Neural cell (in vitro differentiated cells): ENCODE data around the gene STEAP1B. TPM values are rescaled to one million over a fixed set of nuclear protein-coding genes. Genes with fewer than 3 reads are reported as not detected.

Source experiments
- H2AFZ ChIP-seq: fragments of 200-600, 300-800 bp; sonication (generic), shearing (Covaris generic); 2 replicates; pipeline ENCODE4 v1.6.0; 2014; ENCODE audit warnings: low read depth, mild to moderate bottlenecking, antibody characterized with exemption, low read length, moderate library complexity
- H3F3A ChIP-seq: fragments of 200-600 bp; shearing (Covaris generic); 2 replicates; pipeline ENCODE4 v1.6.1; 2016; ENCODE audit warnings: mild to moderate bottlenecking, moderate library complexity, mixed read lengths, antibody characterized with exemption, low read length; ENCODE audit not compliant: insufficient read depth, poor library complexity, severe bottlenecking
- H3K27ac ChIP-seq: fragments of 200-600, 300-800 bp; sonication (generic), shearing (Covaris generic); 2 replicates; pipeline ENCODE4 v1.5.1; 2014; ENCODE audit warnings: mild to moderate bottlenecking, low read length, moderate library complexity
- H3K27me3 ChIP-seq: fragments of 300-800, 200-600 bp; sonication (generic), shearing (Covaris generic); 2 replicates; pipeline ENCODE4 v1.6.0; 2014; ENCODE audit warnings: mild to moderate bottlenecking, low read depth, low read length, moderate library complexity; ENCODE audit not compliant: insufficient read depth
- H3K36me3 ChIP-seq: fragments of 300-800, 200-600 bp; sonication (generic), shearing (Covaris generic); 2 replicates; pipeline ENCODE4 v1.5.1; 2014; ENCODE audit warnings: mild to moderate bottlenecking, antibody characterized with exemption, low read length, moderate library complexity; ENCODE audit not compliant: insufficient read depth
- H3K4me2 ChIP-seq: fragments of 300-800, 200-600 bp; sonication (generic), shearing (Covaris generic); 2 replicates; pipeline ENCODE4 v1.6.0; 2014; ENCODE audit warnings: mild to moderate bottlenecking, low read length
- H3K4me3 ChIP-seq: fragments of 300-800, 200-600 bp; sonication (generic), shearing (Covaris generic); 2 replicates; pipeline ENCODE4 v1.5.1; 2014; ENCODE audit warnings: mild to moderate bottlenecking, low read length, moderate library complexity
- H3K79me2 ChIP-seq: fragments of 200-600 bp; shearing (Covaris generic); replicated peaks from 2 replicates; pipeline ENCODE4 v1.6.0; 2014; ENCODE audit warnings: mild to moderate bottlenecking, low read length, moderate library complexity; ENCODE audit not compliant: insufficient read depth
- H3K9ac ChIP-seq: fragments of 300-800, 200-600 bp; sonication (generic), shearing (Covaris generic); 2 replicates; pipeline ENCODE4 v1.6.1; 2016; ENCODE audit warnings: mild to moderate bottlenecking, low read length, mixed read lengths
- H3K9me2 ChIP-seq: fragments of 200-600 bp; shearing (Covaris generic); 2 replicates; pipeline ENCODE4 v1.6.1; 2016; ENCODE audit warnings: mild to moderate bottlenecking, low read length, mixed read lengths; ENCODE audit not compliant: insufficient read depth
- H3K9me3 ChIP-seq: fragments of 200-600, 300-800 bp; sonication (generic), shearing (Covaris generic); 2 replicates; pipeline ENCODE4 v1.6.1; 2016; ENCODE audit warnings: mild to moderate bottlenecking, mixed run types, low read length, moderate library complexity, mixed read lengths
- H4K20me1 ChIP-seq: fragments of 200-600 bp; shearing (Covaris generic); 2 replicates; pipeline ENCODE4 v1.6.1; 2016; ENCODE audit warnings: mild to moderate bottlenecking, mixed run types; ENCODE audit not compliant: insufficient read depth
- CTCF ChIP-seq: fragments of 450-650 bp; IDR thresholded peaks from 2 replicates; pipeline ENCODE4 v1.5.1; 2014; ENCODE audit warnings: antibody characterized with exemption, mild to moderate bottlenecking, moderate library complexity; ENCODE audit not compliant: poor library complexity, severe bottlenecking
- EP300 ChIP-seq: fragments of 450-650 bp; conservative IDR thresholded peaks from 2 replicates; pipeline ENCODE4 v1.6.1; 2014; ENCODE audit warnings: antibody characterized with exemption, mild to moderate bottlenecking, moderate library complexity; ENCODE audit not compliant: poor library complexity, severe bottlenecking
- EZH2 ChIP-seq: fragments of 200-600, 300-800 bp; shearing (Covaris generic), sonication (generic); IDR thresholded peaks from 2 replicates; pipeline ENCODE4 v1.6.1; 2014; ENCODE audit warnings: antibody characterized with exemption, low read length, borderline replicate concordance, mild to moderate bottlenecking; ENCODE audit not compliant: insufficient read depth, poor library complexity, severe bottlenecking
- MXI1 ChIP-seq: fragments of 450-650 bp; conservative IDR thresholded peaks from 2 replicates; pipeline ENCODE4 v1.6.1; 2014; ENCODE audit warnings: antibody characterized with exemption, mild to moderate bottlenecking; ENCODE audit not compliant: poor library complexity, severe bottlenecking
- POLR2AphosphoS5 ChIP-seq: IDR thresholded peaks from 2 replicates; pipeline ENCODE4 v1.6.1; 2012
- RAD21 ChIP-seq: fragments of 450-650 bp; conservative IDR thresholded peaks from 2 replicates; pipeline ENCODE4 v1.6.1; 2014; ENCODE audit warnings: antibody characterized with exemption, mild to moderate bottlenecking, moderate library complexity
- REST ChIP-seq: IDR thresholded peaks from 2 replicates; pipeline ENCODE4 v1.6.1; 2012; ENCODE audit warnings: borderline replicate concordance
- SMC3 ChIP-seq: fragments of 450-650 bp; conservative IDR thresholded peaks from 2 replicates; pipeline ENCODE4 v1.6.1; 2014; ENCODE audit warnings: antibody characterized with exemption, mild to moderate bottlenecking, moderate library complexity; ENCODE audit not compliant: poor library complexity
- TAF1 ChIP-seq: IDR thresholded peaks from 2 replicates; pipeline ENCODE4 v1.6.1; 2012; ENCODE audit warnings: low read depth
- polyA plus RNA-seq: library from polyadenylated mRNA; depleted of rRNA; stranded (reverse); fragments of >200 nt; gene quantifications from 2 replicates; pipeline ENCODE4 v1.2.3, GENCODE V29; 2014

STEAP1B gene
- polyA plus RNA-seq, 1 donor from 2014 or later: 0.51 TPM

GRCh38 chr7:22394739-22395138 lies 105.2 kb downstream of the STEAP1B start:
- Histone ChIP-seq H3K9me3 (no peaks in the 10 kb centered on the region), H4K20me1 (no peaks in the 10 kb centered on the region), H3K9ac (no peak overlapping the region), H3K4me2 (no peak overlapping the region), H2AFZ (no peak overlapping the region), H3F3A (no peaks in the 10 kb centered on the region), H3K36me3 (no peaks in the 10 kb centered on the region), H3K27ac (no peak overlapping the region), H3K79me2 (no peaks in the 10 kb centered on the region), H3K27me3 (no peaks in the 10 kb centered on the region), H3K9me2 (no peaks in the 10 kb centered on the region), H3K4me3 (no peak overlapping the region)
- TF ChIP-seq CTCF (no peak), EZH2 (no peak), REST (no peak), RAD21 (no peak), SMC3 (no peak), POLR2AphosphoS5 (no peak), TAF1 (no peak), MXI1 (no peak), EP300 (no peak)

GRCh38 chr7:22393913-22394729 lies 105.9 kb downstream of the STEAP1B start:
- no peaks in the 10 kb centered on the region for H3K9me3 ChIP-seq
- H3K9me2 ChIP-seq: no peaks in the 10 kb centered on the region
- no peak overlapping the region for H3K4me2 ChIP-seq
- TF ChIP-seq RAD21: no peak
- no peak for TF ChIP-seq EP300
- no peak for TF ChIP-seq REST
- no peak for TF ChIP-seq MXI1
- TF ChIP-seq TAF1: no peak
- no peak for TF ChIP-seq SMC3
- TF ChIP-seq CTCF: no peak
- TF ChIP-seq POLR2AphosphoS5: no peak
- TF ChIP-seq EZH2: no peak
- H3K36me3 ChIP-seq: no peaks in the 10 kb centered on the region
- H3K27ac ChIP-seq: no peak overlapping the region
- H3K9ac ChIP-seq: no peak overlapping the region
- no peaks in the 10 kb centered on the region for H3F3A ChIP-seq
- no peak overlapping the region for H2AFZ ChIP-seq
- H3K4me3 ChIP-seq: no peak overlapping the region
- H3K79me2 ChIP-seq: no peaks in the 10 kb centered on the region
- no peaks in the 10 kb centered on the region for H3K27me3 ChIP-seq
- no peaks in the 10 kb centered on the region for H4K20me1 ChIP-seq
